Retinal pigment epithelial cell (primary cell): ENCODE results near the gene NAT8L.

Experiments
- DNase-seq: peaks from one replicate; pipeline ENCODE4 v3.0.0-alpha.2; 2010; ENCODE audit warnings: low read depth
- H3K4me3 ChIP-seq: 2 replicates; pipeline ENCODE4 v1.5.1; 2011; ENCODE audit warnings: mild to moderate bottlenecking, low read length, control low read depth, moderate library complexity
- TF ChIP-seq, protein P1 (sequence below): conservative IDR thresholded peaks from 2 replicates; pipeline ENCODE4 v1.5.1; 2011; ENCODE audit warnings: low read depth, low read length, control low read depth, inconsistent platforms

The NAT8L gene

GRCh38 chr4:2079926-2080325, 20.8 kb downstream of the NAT8L start:
- H3K4me3 ChIP-seq, result no peak overlapping the region
- TF ChIP-seq, protein P1, sequence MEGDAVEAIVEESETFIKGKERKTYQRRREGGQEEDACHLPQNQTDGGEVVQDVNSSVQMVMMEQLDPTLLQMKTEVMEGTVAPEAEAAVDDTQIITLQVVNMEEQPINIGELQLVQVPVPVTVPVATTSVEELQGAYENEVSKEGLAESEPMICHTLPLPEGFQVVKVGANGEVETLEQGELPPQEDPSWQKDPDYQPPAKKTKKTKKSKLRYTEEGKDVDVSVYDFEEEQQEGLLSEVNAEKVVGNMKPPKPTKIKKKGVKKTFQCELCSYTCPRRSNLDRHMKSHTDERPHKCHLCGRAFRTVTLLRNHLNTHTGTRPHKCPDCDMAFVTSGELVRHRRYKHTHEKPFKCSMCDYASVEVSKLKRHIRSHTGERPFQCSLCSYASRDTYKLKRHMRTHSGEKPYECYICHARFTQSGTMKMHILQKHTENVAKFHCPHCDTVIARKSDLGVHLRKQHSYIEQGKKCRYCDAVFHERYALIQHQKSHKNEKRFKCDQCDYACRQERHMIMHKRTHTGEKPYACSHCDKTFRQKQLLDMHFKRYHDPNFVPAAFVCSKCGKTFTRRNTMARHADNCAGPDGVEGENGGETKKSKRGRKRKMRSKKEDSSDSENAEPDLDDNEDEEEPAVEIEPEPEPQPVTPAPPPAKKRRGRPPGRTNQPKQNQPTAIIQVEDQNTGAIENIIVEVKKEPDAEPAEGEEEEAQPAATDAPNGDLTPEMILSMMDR, result no peak
- no peak for DNase-seq

- TF ChIP-seq, protein P1, result no peak
- no peak overlapping the region for H3K4me3 ChIP-seq
- DNase-seq, result no peak
Observed at GRCh38 chr4:2080429-2081300, 21.5 kb downstream of the NAT8L start.

DNA sequence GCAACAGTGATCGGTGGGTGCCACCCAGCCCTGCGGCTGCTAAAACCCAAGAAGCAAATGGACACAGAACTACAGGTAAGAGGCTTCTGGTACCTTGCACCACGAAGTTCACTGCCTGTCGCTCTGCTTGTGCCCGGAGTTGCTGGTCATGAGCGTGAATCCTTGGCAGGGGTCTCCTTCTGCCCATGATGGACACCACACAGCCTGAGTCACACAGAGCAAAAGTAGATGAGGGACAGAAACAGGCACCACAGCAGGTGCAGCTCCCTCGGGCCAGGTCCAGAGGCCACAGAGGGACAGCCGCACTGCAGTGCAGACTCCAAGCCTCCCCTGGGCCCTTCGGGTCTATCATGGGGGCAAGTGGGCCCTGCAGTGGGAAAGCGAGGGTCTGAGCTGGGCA, 22.4 kb downstream of the NAT8L start:
- no peak for DNase-seq
- H3K4me3 ChIP-seq, result no peak overlapping the region
- TF ChIP-seq, protein P1, result no peak

- no peak overlapping the region for H3K4me3 ChIP-seq
- TF ChIP-seq, protein P1, result no peak
- no peak for DNase-seq
Observed at GRCh38 chr4:2082118-2082517, 23.0 kb downstream of the NAT8L start.

DNA sequence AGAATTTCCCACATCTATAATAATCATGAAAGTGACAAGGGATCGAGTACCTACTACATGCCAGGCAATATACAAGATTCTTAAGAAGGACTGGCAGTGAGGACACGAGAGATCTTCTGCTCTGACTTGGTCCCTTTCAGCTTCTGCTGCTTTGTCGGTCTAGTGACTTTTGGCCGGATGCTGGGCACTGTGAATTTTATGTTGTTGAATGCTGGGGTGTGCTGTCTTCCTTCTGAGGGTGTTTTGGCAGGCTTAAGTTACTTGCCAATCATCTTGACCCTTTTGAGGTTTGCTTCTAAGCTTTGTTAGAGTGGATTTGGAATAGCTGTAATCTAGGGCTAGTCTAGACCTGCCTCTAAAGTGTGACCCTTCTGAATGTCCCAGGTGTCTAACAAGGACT, 23.5 kb downstream of the NAT8L start:
- TF ChIP-seq, protein P1, result no peak
- no peak overlapping the region for H3K4me3 ChIP-seq
- no peak for DNase-seq

DNA sequence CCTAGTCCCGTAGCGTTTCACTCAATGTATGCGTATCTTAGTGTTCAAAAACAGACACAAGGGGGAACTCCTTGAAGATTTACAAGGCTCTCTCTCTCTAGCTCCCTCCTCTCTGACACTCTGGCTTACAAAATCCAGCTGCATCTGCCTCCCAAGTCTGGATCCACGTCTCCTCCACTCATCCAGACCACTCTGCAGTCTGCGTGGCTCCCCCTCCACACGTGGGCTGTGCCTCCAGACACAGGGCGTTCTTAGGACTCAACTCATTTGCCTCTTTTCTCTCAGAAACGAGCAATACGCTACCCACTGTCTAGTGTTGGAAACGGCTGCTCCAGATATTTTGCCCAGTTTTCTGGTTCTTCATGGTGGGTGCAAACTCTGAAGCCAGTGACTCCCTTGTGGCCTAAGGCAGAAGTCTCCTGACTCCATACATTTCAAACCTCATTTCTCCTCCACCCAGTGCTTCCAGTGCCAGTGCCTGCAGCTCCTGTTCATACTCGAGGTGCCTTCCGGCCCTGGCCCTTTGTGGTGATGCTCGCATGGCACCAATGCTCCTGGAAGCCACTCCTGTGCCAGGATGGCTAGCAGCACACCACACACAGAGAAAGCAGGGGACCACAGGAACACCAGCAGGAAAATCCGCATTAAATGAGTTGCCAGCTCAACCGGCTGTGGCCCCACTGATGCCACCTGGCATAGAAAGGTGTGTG, 24.1 kb downstream of the NAT8L start:
- no peak overlapping the region for H3K4me3 ChIP-seq
- no peak for DNase-seq
- TF ChIP-seq, protein P1, result no peak

GRCh38 chr4:2083826-2084160, 24.7 kb downstream of the NAT8L start:
- TF ChIP-seq, protein P1, result no peak
- no peak overlapping the region for H3K4me3 ChIP-seq
- DNase-seq, result no peak
